OCI-LY3 (cell line): ENCODE data around the gene TMEM35B.

ENCODE experiments used
- EZH2phosphoT487 ChIP-seq: fragments of 200-600 bp; shearing (Covaris generic); IDR thresholded peaks from 2 replicates; pipeline ENCODE4 v1.6.1; 2018; ENCODE audit warnings: antibody characterized with exemption, mixed run types, low read depth
- TF ChIP-seq, protein P1 (sequence below): fragments of 200-600, 300-600 bp; sonication (generic); IDR thresholded peaks from 2 replicates; pipeline ENCODE4 v1.5.1; 2014; ENCODE audit warnings: antibody characterized with exemption, low read length, low read depth

DNA sequence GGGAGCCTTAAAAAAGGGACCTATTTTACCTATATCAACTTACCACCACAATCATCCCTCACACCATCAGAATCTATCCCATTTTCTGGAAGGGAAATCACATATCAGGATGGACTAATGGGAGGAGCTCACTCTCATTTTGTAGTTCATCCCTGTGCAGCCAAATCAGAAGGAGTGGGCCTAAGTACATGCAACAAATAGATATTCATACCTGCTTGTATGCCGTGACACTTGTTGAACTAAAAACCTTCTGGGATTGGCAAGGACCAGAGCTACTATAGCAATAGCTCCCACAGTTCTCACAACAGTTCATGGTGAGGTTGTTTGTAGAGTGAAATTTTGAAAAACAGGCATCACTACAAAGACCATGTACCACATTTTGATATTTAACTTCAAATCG is 29.3 kb upstream of the TMEM35B start:
- TF ChIP-seq, protein P1, sequence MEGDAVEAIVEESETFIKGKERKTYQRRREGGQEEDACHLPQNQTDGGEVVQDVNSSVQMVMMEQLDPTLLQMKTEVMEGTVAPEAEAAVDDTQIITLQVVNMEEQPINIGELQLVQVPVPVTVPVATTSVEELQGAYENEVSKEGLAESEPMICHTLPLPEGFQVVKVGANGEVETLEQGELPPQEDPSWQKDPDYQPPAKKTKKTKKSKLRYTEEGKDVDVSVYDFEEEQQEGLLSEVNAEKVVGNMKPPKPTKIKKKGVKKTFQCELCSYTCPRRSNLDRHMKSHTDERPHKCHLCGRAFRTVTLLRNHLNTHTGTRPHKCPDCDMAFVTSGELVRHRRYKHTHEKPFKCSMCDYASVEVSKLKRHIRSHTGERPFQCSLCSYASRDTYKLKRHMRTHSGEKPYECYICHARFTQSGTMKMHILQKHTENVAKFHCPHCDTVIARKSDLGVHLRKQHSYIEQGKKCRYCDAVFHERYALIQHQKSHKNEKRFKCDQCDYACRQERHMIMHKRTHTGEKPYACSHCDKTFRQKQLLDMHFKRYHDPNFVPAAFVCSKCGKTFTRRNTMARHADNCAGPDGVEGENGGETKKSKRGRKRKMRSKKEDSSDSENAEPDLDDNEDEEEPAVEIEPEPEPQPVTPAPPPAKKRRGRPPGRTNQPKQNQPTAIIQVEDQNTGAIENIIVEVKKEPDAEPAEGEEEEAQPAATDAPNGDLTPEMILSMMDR, result no peak
- no peak for TF ChIP-seq EZH2phosphoT487
